Lung (tissue), 12 donors: ENCODE measurements around the gene CGN. TPM values are rescaled to one million over a fixed set of nuclear protein-coding genes. Genes with fewer than 3 reads are reported as not detected.

ENCODE experiments used
- ATAC-seq: fragments of 200-7000 bp; cut with Tn5 transposase; one replicate; pipeline ENCODE4 v1.9.1; 2020; ENCODE audit warnings: moderate number of reproducible peaks; ENCODE audit not compliant: insufficient read depth, low FRiP score
- DNase-seq, 3 donors: peaks; one replicate each; pipeline ENCODE4 v3.0.0-alpha.2; 2013 to 2017
- H3K27ac ChIP-seq, 2 donors: one replicate each; pipeline ENCODE4 v1.5.1; 2013; ENCODE audit warnings: mild to moderate bottlenecking in 2 of 2, moderate library complexity in 2 of 2, control low read depth in 1 of 2, inconsistent platforms in 1 of 2, low read depth in 1 of 2, low read length in 1 of 2
- H3K27me3 ChIP-seq, 3 donors: one replicate each; pipeline ENCODE4 v1.5.1; 2013; ENCODE audit warnings: low read length in 2 of 3; ENCODE audit not compliant: control insufficient read depth in 3 of 3, insufficient read depth in 3 of 3
- H3K36me3 ChIP-seq, 4 donors: one replicate each; pipeline ENCODE4 v1.5.1; 2013; ENCODE audit warnings: low read length in 4 of 4, mild to moderate bottlenecking in 1 of 4, moderate library complexity in 1 of 4; ENCODE audit not compliant: control insufficient read depth in 4 of 4, insufficient read depth in 4 of 4
- H3K4me1 ChIP-seq, 5 donors: one replicate each; pipeline ENCODE4 v1.5.1; 2013; ENCODE audit warnings: low read length in 5 of 5, mild to moderate bottlenecking in 2 of 5, moderate library complexity in 1 of 5; ENCODE audit not compliant: control insufficient read depth in 5 of 5, insufficient read depth in 5 of 5
- H3K4me3 ChIP-seq: one replicate; pipeline ENCODE4 v1.5.1; 2013; ENCODE audit warnings: mild to moderate bottlenecking, control low read depth, moderate library complexity
- H3K9ac ChIP-seq, 2 donors: one replicate each; pipeline ENCODE4 v1.5.1; 2013; ENCODE audit warnings: low read length in 2 of 2, control low read depth in 1 of 2; ENCODE audit not compliant: insufficient read depth in 1 of 2
- H3K9me3 ChIP-seq, 4 donors: one replicate each; pipeline ENCODE4 v1.5.1; 2013; ENCODE audit warnings: low read length in 3 of 4, mild to moderate bottlenecking in 1 of 4, moderate library complexity in 1 of 4; ENCODE audit not compliant: control insufficient read depth in 4 of 4, insufficient read depth in 3 of 4
- WGBS, 2 donors: extraction: QIAGEN DNeasy Blood & Tissue Kit; methylation state at CpG; one replicate each; pipeline ENCODE4 v1.1.7; 2013; 5-methylcytosine and 5-hydroxymethylcytosine counted together
- polyA plus RNA-seq, 2 donors: library from polyadenylated mRNA; stranded (reverse); fragments of 200-250 nt; gene quantifications; one replicate each; pipeline ENCODE4 v1.2.1, GENCODE V29; 2013
- total RNA-seq, 2 donors: library from RNA; depleted of rRNA in 1 of 2; stranded (reverse); fragments of >200 nt in 1 of 2; gene quantifications; one replicate each; pipeline ENCODE4 v1.2.1, GENCODE V29; 2014 to 2021
- TF ChIP-seq, protein P1 (sequence below): IDR thresholded peaks from 2 replicates; pipeline ENCODE4 v1.5.1; 2012; ENCODE audit warnings: mild to moderate bottlenecking; ENCODE audit errors: control extremely low read depth, extremely low read depth
- donor health status: control.
- donor health status: control.
- donor health status: Bipolar disorder and iron deficiency.
- donor health status: healthy.
- donor health status: DM: yes; HTN: yes; CAD: no.

Gene CGN
- total and polyA plus RNA-seq, 4 donors: 23.4 to 74.9 (median 36.8) TPM

GRCh38 chr1:151524736-151525135 is 13.5 kb downstream of the CGN start:
- Histone ChIP-seq H3K4me1 (no peaks in the 10 kb centered on the region), H3K27me3 (no peaks in the 10 kb centered on the region), H3K36me3 (peaks cover 0 to 6% (median 0%) of the 10 kb centered on the region in 4 donors), H3K27ac (no peak overlapping the region), H3K9me3 (no peaks in the 10 kb centered on the region), H3K4me3 (no peak overlapping the region), H3K9ac (no peak overlapping the region)
- WGBS, 2 donors: 93 to 95% methylated on average over 7 of the region's 7 CpGs
- ATAC-seq (no peak), DNase-seq (no peak)
- TF ChIP-seq, protein P1, sequence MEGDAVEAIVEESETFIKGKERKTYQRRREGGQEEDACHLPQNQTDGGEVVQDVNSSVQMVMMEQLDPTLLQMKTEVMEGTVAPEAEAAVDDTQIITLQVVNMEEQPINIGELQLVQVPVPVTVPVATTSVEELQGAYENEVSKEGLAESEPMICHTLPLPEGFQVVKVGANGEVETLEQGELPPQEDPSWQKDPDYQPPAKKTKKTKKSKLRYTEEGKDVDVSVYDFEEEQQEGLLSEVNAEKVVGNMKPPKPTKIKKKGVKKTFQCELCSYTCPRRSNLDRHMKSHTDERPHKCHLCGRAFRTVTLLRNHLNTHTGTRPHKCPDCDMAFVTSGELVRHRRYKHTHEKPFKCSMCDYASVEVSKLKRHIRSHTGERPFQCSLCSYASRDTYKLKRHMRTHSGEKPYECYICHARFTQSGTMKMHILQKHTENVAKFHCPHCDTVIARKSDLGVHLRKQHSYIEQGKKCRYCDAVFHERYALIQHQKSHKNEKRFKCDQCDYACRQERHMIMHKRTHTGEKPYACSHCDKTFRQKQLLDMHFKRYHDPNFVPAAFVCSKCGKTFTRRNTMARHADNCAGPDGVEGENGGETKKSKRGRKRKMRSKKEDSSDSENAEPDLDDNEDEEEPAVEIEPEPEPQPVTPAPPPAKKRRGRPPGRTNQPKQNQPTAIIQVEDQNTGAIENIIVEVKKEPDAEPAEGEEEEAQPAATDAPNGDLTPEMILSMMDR: no peak

GRCh38 chr1:151526735-151527525 is 15.7 kb downstream of the CGN start:
- Histone ChIP-seq H3K4me3 (no peak overlapping the region), H3K4me1 (no peaks in the 10 kb centered on the region), H3K9me3 (no peaks in the 10 kb centered on the region), H3K36me3 (peaks cover 0 to 9% (median 0%) of the 10 kb centered on the region in 4 donors), H3K27ac (no peak overlapping the region), H3K27me3 (peaks cover 0 to 2% (median 0%) of the 10 kb centered on the region in 3 donors), H3K9ac (no peak overlapping the region)
- WGBS, 2 donors: 83 to 84% methylated on average over 7 of the region's 7 CpGs
- DNase-seq (no peak), ATAC-seq (no peak)
- TF ChIP-seq, protein P1: no peak

DNA sequence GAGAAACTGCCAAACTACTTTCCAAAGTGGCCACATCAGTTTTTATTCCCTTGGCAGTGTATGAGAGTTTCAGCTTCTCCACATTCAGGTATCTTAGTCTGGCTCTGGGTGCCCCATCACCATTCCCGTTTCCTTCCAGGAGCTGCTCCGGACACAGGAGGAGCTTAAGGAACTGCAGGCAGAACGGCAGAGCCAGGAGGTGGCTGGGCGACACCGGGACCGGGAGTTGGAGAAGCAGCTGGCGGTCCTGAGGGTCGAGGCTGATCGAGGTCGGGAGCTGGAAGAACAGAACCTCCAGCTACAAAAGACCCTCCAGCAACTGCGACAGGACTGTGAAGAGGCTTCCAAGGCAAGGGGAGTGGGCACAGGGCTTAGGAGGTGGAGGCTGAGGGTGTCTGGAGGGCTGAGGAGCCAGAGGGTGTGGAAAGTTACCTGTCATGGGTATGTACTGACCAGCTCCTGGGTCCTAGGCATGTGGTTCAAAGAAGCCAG is 18.1 kb downstream of the CGN start:
- Histone ChIP-seq H3K27me3 (peaks cover 0 to 2% (median 0%) of the 10 kb centered on the region in 3 donors), H3K36me3 (peaks cover 0 to 9% (median 0%) of the 10 kb centered on the region in 4 donors), H3K27ac (no peak overlapping the region), H3K9me3 (no peaks in the 10 kb centered on the region), H3K4me1 (no peaks in the 10 kb centered on the region), H3K4me3 (no peak overlapping the region), H3K9ac (no peak overlapping the region)
- DNase-seq (no peak), ATAC-seq (no peak)
- TF ChIP-seq, protein P1: no peak
- 93 to 97% methylated on average over 11 of the region's 11 CpGs for WGBS, 2 donors
